Glutamatergic neuron (in vitro differentiated cells): ENCODE measurements around the gene KLF2. TPM values are rescaled to one million over a fixed set of nuclear protein-coding genes. Genes with fewer than 3 reads are reported as not detected.

Source experiments
- DNase-seq: peaks from one replicate; pipeline ENCODE4 v3.0.0; 2022
- H3K27ac Mint-ChIP-seq: one replicate; pipeline ENCODE4 v1.8.0; 2020; ENCODE audit warnings: mild to moderate bottlenecking, mixed read lengths, inconsistent platforms; ENCODE audit not compliant: unreplicated experiment
- H3K27me3 Mint-ChIP-seq: one replicate; pipeline ENCODE4 v1.8.0; 2020; ENCODE audit warnings: mild to moderate bottlenecking, moderate library complexity, mixed read lengths, inconsistent platforms; ENCODE audit not compliant: unreplicated experiment
- H3K36me3 Mint-ChIP-seq: one replicate; pipeline ENCODE4 v1.8.0; 2020; ENCODE audit warnings: mild to moderate bottlenecking, mixed read lengths, inconsistent platforms; ENCODE audit not compliant: unreplicated experiment
- H3K4me1 Mint-ChIP-seq: one replicate; pipeline ENCODE4 v1.8.0; 2020; ENCODE audit warnings: mild to moderate bottlenecking, low read depth, mixed read lengths, inconsistent platforms; ENCODE audit not compliant: unreplicated experiment
- H3K4me3 Mint-ChIP-seq: one replicate; pipeline ENCODE4 v1.8.0; 2020; ENCODE audit warnings: mild to moderate bottlenecking, mixed read lengths, inconsistent platforms; ENCODE audit not compliant: unreplicated experiment
- H3K9me3 Mint-ChIP-seq: one replicate; pipeline ENCODE4 v1.8.0; 2020; ENCODE audit warnings: mild to moderate bottlenecking, moderate library complexity, mixed read lengths, inconsistent platforms; ENCODE audit not compliant: unreplicated experiment
- CTCF ChIP-seq: fragments of 200-600 bp; sonication (generic); IDR thresholded peaks from one replicate; pipeline ENCODE4 v1.5.0; 2021; ENCODE audit not compliant: partially characterized antibody, unreplicated experiment
- total RNA-seq: library from RNA; stranded (reverse); fragmentation: NEBNext Ultra II Directional; extraction: Animal tissue kit (Norgen Biotek cat#: 25700); gene quantifications from one replicate; pipeline ENCODE4 v1.2.1, GENCODE V29; 2021; ENCODE audit not compliant: unreplicated experiment

The KLF2 gene
- total RNA-seq, 1 donor from 2014 or later: not detected

DNA sequence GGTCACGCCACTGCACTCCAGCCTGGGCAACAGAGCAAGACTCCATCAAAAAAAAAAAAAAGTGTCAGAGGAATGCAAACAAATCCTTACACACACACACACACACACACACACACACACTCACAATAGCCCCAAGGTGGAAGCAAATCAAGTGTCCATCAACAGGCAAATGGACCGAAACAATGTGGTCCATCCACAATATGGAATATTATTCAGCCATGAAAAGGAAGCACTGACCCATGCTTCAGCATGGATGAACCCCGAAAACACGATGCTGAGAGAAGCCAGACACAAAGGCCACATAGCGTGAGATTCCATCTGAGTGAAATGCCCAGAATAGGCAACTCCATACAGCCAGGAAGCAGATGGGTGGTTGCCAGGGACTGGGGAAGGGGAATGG, 16.5 kb upstream of the KLF2 start:
- H3K27ac Mint-ChIP-seq: no peak overlapping the region
- peak overlapping the region; percentile 25 for H3K4me3 Mint-ChIP-seq
- no peaks in the 10 kb centered on the region for H3K36me3 Mint-ChIP-seq
- TF ChIP-seq CTCF: no peak
- H3K9me3 Mint-ChIP-seq: peaks cover 2% of the 10 kb centered on the region
- no peak for DNase-seq
- no peaks in the 10 kb centered on the region for H3K4me1 Mint-ChIP-seq
- H3K27me3 Mint-ChIP-seq: peaks cover under 1% of the 10 kb centered on the region

DNA sequence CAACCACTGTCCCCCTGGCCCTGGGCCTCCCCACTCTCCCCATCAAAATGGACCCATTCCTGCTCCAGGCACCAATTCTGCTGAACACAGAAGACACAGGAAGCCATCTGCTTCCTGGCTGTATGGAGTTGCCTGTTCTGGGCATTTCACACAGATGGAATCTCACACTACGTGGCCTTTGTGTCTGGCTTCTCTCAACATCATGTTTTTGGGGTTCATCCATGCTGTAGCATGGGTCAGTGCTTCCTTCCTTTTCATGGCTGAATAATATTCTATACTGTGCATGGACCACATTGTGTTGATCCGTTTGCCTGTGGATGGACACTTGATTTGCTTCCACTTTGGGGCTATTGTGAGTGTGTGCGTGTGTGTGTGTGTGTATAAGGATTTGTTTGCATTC, 15.0 kb upstream of the KLF2 start:
- no peaks in the 10 kb centered on the region for H3K36me3 Mint-ChIP-seq
- DNase-seq: no peak
- no peaks in the 10 kb centered on the region for H3K4me1 Mint-ChIP-seq
- H3K9me3 Mint-ChIP-seq: peaks cover 2% of the 10 kb centered on the region
- peaks cover 2% of the 10 kb centered on the region for H3K27me3 Mint-ChIP-seq
- no peak overlapping the region for H3K27ac Mint-ChIP-seq
- H3K4me3 Mint-ChIP-seq: no peak overlapping the region
- no peak for TF ChIP-seq CTCF

GRCh38 chr19:16315825-16316505, 8.7 kb upstream of the KLF2 start:
- Mint-ChIP-seq H3K36me3 (no peaks in the 10 kb centered on the region), H3K27me3 (peaks cover 5% of the 10 kb centered on the region), H3K4me1 (no peaks in the 10 kb centered on the region), H3K27ac (no peak overlapping the region), H3K9me3 (no peaks in the 10 kb centered on the region), H3K4me3 (no peak overlapping the region)
- DNase-seq: no peak
- TF ChIP-seq CTCF: no peak

DNA sequence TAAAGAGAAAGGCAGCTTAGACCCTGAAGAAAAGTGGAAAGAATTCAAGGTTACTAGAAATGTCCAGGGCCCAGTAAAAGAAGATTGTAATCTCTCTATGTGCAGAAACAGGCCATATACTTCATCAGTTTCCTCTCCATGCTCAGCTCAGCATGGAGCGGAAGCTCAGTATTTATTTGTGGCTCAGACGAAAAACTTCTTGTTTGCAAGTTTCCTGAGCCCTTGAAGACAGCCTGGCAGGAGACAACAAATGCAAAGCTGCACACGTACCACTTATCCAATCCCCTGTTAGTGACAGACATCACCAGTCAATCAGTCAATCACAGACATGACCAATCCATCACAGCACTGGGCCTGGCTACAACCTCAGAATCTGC, 8.1 kb upstream of the KLF2 start:
- Mint-ChIP-seq H3K27me3 (peaks cover 5% of the 10 kb centered on the region), H3K27ac (no peak overlapping the region), H3K4me1 (no peaks in the 10 kb centered on the region), H3K4me3 (no peak overlapping the region), H3K9me3 (no peaks in the 10 kb centered on the region), H3K36me3 (no peaks in the 10 kb centered on the region)
- DNase-seq: no peak
- no peak for TF ChIP-seq CTCF

DNA sequence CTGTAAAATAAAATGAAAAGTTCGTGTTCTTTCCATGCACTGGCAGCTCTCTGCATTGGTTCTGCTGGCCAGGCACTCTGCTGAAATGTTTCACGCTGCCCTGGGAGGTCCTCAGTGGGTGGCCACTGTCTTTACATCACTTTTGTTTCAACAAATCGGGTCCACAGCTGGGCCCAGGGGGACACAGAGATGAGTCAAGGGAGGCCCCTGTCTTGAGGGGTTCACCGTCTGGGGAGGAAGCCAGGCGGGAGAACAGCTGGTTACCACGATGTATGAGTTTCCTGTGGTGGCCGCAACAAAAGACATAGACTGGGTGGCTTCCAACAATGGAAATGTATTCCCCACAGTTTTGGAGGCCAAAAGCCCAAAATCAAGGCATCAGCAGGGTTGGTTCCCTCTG, 5.1 kb upstream of the KLF2 start:
- no peak for DNase-seq
- TF ChIP-seq CTCF: no peak
- Mint-ChIP-seq H3K27me3 (peaks cover 14% of the 10 kb centered on the region), H3K4me3 (no peak overlapping the region), H3K36me3 (no peaks in the 10 kb centered on the region), H3K27ac (no peak overlapping the region), H3K4me1 (no peaks in the 10 kb centered on the region), H3K9me3 (peaks cover 2% of the 10 kb centered on the region)
